ENCODE measurements around the gene ADM5. TPM values are rescaled to one million over a fixed set of nuclear protein-coding genes. Genes with fewer than 3 reads are reported as not detected.

The ADM5 gene
- total and polyA plus RNA-seq, 8 donors = 0.28 to 2.5 (median 0.66) TPM

DNA sequence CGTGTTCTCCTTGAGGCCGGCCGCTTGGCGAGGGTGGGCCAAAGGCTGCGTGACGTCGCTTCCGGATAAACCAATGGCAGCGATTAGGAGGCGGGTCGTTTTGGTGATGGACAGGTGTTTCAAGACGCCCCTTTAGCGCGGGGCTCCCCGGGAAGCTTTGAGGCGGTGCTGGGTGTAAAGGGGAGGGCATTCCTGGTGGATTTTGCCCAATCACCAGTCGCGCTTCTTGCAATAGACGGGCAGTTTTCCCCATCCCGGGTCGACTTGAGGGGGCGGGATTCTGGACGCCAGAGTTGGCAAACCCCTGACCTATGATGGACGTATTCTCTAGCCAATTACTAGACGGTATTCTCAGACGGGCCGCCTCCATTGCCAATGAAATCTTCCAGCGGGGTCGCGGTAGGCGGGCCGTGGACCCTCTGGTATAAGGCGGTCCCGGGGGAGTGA is 12.6 kb upstream of the ADM5 start:
- no peaks in the 10 kb centered on the region for H3K27me3 ChIP-seq
- FAIRE-seq (peak; percentile 99), ATAC-seq (peak; percentile 76 to 84 (median 80)), DNase-seq (peak; percentile 95 to 100 (median 100))
- H3K27ac ChIP-seq = peak overlapping the region; percentile 89 to 95 (median 92)
- 0% methylated on average over 31 to 34 of the region's 34 CpGs for WGBS, 2 donors
- H3K9me3 ChIP-seq = no peaks in the 10 kb centered on the region
- H3K4me3 ChIP-seq = peak overlapping the region; percentile 87 to 99 (median 94)
- H3K36me3 ChIP-seq = peaks cover 0 to under 1% (median 0%) of the 10 kb centered on the region in 3 donors
- TF ChIP-seq, protein P1, sequence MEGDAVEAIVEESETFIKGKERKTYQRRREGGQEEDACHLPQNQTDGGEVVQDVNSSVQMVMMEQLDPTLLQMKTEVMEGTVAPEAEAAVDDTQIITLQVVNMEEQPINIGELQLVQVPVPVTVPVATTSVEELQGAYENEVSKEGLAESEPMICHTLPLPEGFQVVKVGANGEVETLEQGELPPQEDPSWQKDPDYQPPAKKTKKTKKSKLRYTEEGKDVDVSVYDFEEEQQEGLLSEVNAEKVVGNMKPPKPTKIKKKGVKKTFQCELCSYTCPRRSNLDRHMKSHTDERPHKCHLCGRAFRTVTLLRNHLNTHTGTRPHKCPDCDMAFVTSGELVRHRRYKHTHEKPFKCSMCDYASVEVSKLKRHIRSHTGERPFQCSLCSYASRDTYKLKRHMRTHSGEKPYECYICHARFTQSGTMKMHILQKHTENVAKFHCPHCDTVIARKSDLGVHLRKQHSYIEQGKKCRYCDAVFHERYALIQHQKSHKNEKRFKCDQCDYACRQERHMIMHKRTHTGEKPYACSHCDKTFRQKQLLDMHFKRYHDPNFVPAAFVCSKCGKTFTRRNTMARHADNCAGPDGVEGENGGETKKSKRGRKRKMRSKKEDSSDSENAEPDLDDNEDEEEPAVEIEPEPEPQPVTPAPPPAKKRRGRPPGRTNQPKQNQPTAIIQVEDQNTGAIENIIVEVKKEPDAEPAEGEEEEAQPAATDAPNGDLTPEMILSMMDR (IDR thresholded peaks at IDR 0.05) = no peak
- peaks cover 4 to 25% (median 17%) of the 10 kb centered on the region in 3 donors for H3K4me1 ChIP-seq
- intact Hi-C loops (cut with DNase I) = loop anchor here in 1 of 3 donors (10.0 kb wide), 1 partner anchor 92 kb away; the partner anchor contains the start of genes NOSIP and PRRG2

DNA sequence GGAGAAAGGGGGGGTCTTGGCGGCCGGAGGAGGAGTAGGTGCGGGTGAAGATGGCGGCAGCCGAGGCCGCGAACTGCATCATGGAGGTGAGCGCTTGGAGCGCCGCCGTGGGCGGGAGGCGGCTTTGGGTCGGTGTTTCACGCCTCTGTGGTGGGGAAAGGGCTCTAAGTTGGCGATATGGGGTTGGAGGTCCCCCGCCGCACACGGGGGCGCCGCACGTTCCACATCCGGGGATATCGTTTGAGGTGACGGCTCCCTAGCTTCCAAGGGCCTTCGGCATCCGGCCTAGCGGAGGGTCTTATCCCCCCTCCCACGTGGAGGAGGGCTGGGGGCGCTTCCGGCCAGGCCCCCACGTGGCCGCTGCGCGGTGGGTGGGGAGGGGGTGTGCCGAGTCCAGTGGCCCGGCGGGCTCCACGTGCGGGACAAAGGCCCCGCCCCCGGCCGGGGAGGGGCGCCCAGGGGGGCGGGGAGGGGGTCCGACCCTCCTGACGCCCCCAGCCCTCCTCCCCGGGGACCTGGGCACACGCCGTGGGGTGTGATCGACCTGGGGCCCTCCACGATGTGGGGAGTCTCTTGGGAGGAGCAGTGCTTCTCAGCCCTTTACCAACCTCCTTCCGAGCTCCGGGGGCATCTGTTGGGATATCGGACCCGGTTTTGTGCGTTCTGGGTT is 12.0 kb upstream of the ADM5 start, which contains the start of gene PRMT1:
Gene PRMT1, plus strand, starts transcription at position 41 of the 670 bp plus-strand sequence. Its CDS starts 10 bp downstream, at position 51.
- 0% methylated on average over 44 to 57 of the region's 57 CpGs for WGBS, 2 donors
- Histone ChIP-seq H3K27ac (peak within 1 kb of the TSS; percentile 89 to 95 (median 92)), H3K36me3 (peaks cover 0 to 6% (median 0%) of the 10 kb centered on the region in 3 donors), H3K9me3 (no peaks in the 10 kb centered on the region), H3K27me3 (no peaks in the 10 kb centered on the region), H3K4me1 (peaks cover 0 to 21% (median 13%) of the 10 kb centered on the region in 3 donors), H3K4me3 (peak within 1 kb of the TSS; percentile 87 to 99 (median 94))
- TF ChIP-seq, protein P1 (IDR thresholded peaks at IDR 0.05) = no peak
- no peak for FAIRE-seq
- peak; percentile 8 to 14 (median 10) for ATAC-seq
- intact Hi-C loops (cut with DNase I) = loop anchor here in 1 of 3 donors (10.0 kb wide), 1 partner anchor 93 kb away; the partner anchor contains the start of genes NOSIP and PRRG2
- DNase-seq = peak in 4 of 6 donors; percentile 57 to 80 (median 70)

DNA sequence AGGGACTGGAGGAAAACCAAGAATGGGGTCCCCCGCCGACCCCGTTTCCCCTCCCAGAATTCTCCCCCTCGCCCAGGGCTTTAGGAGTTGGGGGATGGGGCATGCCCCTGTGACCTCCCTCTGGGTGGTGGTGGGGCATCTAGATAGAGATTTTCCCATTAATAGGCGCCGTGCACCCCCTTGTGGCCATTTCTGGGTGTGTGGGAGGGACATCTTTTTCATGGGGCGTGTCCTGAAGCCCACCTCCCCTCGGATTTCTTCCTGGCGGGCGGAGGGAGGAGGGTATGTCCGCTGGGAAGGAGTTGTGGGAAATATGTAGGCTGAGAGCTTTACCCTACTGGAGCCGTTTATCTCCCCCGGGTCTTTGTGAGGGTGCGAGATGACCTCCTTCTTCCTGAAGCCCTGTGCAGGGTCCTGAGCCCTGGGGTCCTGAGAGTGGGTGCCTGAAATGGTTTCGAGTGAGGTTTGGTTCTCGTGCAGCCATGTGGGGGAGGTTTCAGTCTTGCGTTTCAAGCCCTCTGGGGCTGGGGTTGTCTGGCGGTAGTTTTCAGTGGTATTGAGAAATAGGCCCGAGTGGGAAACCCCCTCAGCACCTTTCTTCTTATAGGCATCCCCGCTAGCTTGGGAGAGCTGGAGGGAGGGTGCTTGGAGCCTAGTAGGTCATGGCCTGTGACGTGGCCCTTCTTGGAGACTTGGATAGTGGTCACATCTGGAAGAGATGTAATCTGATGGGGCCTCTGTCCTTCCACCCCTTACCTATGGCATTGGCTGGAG is 11.3 kb upstream of the ADM5 start:
- Histone ChIP-seq H3K9me3 (no peaks in the 10 kb centered on the region), H3K4me1 (peaks cover 0 to 21% (median 13%) of the 10 kb centered on the region in 3 donors), H3K4me3 (peak overlapping the region; percentile 87 to 99 (median 94)), H3K36me3 (peaks cover 0 to 8% (median 0%) of the 10 kb centered on the region in 3 donors), H3K27me3 (no peaks in the 10 kb centered on the region), H3K27ac (peak overlapping the region; percentile 80 to 87 (median 83))
- 3% methylated on average over 21 of the region's 21 CpGs for WGBS, 2 donors
- ATAC-seq (peak in 3 of 4 donors; percentile 4 to 9 (median 6)), DNase-seq (peak in 5 of 6 donors; percentile 65 to 84 (median 78)), FAIRE-seq (no peak)
- intact Hi-C loops (cut with DNase I) = loop anchor here in 1 of 3 donors (10.0 kb wide), 1 partner anchor 93 kb away; the partner anchor contains the start of genes NOSIP and PRRG2
- TF ChIP-seq, protein P1 (IDR thresholded peaks at IDR 0.05) = peak; percentile 31 to 59 (median 48)

DNA sequence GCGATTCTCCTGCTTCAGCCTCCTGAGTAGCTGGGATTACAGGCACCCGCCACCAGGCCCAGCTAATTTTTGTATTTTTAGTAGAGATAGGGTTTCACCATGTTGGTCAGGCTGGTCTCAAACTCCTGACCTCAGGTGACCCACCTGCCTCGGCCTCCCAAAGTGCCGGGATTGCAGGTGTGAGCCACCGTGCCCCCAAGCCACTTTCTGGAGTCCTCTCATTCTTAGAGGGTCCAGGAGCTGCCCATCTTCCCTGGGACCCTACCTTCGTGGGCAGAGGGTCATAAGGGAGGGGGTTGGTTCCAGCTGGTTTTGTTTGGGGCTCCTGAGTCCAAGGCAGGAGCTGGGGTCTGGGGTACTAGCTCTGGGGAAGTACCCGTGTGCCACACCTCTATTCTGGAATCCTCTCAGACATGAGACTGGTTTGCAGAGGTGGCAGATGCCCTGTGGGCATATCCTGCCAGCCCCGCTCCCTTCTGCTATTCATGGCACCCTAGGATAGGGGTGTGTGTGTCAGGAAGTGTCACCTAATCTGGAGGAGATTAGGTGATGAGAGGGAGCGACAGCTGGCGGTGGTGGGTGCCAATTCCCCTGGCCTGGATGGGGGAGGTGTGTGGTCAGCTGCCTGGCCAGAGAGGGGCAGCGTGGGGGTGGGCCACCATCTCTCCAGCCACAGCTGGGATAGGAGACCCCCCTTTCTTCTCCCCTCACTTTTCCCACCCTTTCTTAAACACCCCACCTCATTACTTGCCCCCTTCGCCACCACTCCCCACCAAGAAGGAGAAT is 10.2 kb upstream of the ADM5 start:
- intact Hi-C loops (cut with DNase I) = loop anchor here in 1 of 3 donors (10.0 kb wide), 1 partner anchor 94 kb away; the partner anchor contains the start of genes NOSIP and PRRG2
- Histone ChIP-seq H3K9me3 (no peaks in the 10 kb centered on the region), H3K36me3 (peaks cover 2 to 8% (median 6%) of the 10 kb centered on the region in 3 donors), H3K27me3 (no peaks in the 10 kb centered on the region), H3K4me1 (peaks cover 0 to 21% (median 13%) of the 10 kb centered on the region in 3 donors), H3K4me3 (peak overlapping the region in 1 of 4 donors; percentile 98), H3K27ac (peak overlapping the region in 1 of 4 donors; percentile 83)
- FAIRE-seq = no peak
- peak in 3 of 6 donors; percentile 22 to 49 (median 38) for DNase-seq
- 47 to 48% methylated on average over 11 to 12 of the region's 12 CpGs for WGBS, 2 donors
- ATAC-seq = no peak
- TF ChIP-seq, protein P1 (IDR thresholded peaks at IDR 0.05) = no peak

Measured in pancreas (tissue), 10 donors.